H7 (cell line): Measurements from ENCODE around the gene PELI2. TPM values are rescaled to one million over a fixed set of nuclear protein-coding genes. Genes with fewer than 3 reads are reported as not detected.

ENCODE experiments used
- DNase-seq: peaks from one replicate; pipeline ENCODE4 v3.0.0; 2012
- H3K27me3 ChIP-seq: 2 replicates; pipeline ENCODE4 v1.6.0; 2011; ENCODE audit warnings: mild to moderate bottlenecking, low read length; ENCODE audit not compliant: control insufficient read depth, insufficient read depth
- H3K36me3 ChIP-seq: replicated peaks from 2 replicates; pipeline ENCODE4 v1.5.1; 2011; ENCODE audit warnings: low read length; ENCODE audit not compliant: control insufficient read depth, insufficient read depth
- H3K4me3 ChIP-seq: 2 replicates; pipeline ENCODE4 v1.5.1; 2011; ENCODE audit warnings: low read depth, mild to moderate bottlenecking, control low read depth, low read length, moderate library complexity; ENCODE audit not compliant: insufficient read depth
- total RNA-seq: library from RNA; depleted of rRNA; stranded (reverse); fragments of >200 nt; shearing (Covaris generic); gene quantifications from 2 replicates; pipeline ENCODE4 v1.2.3, GENCODE V29; 2014

Gene PELI2
- total RNA-seq, 1 experiment from 2014 or later = 10.9 TPM

DNA sequence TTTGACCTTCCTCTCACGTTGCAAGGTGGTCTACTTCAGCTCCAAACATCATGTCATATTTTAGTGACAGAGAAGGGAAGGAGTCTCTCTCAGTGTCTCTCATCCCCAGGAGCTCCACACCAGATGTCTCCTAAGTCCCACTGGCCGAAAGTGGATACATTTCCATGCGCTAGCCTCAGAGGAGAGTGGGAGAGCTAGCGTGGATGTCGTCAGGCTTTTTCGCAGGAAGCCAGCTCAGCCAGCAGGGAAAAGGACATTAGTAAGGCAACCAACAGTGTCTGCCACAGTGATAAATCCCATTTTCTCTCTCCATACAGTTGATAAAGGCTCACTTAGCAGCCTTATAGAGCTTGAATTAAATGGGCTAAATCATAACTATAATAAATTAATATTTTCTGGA lies 155.7 kb downstream of the PELI2 start:
- DNase-seq = no peak
- Histone ChIP-seq H3K4me3 (no peak overlapping the region), H3K36me3 (no peaks in the 10 kb centered on the region), H3K27me3 (no peaks in the 10 kb centered on the region)

DNA sequence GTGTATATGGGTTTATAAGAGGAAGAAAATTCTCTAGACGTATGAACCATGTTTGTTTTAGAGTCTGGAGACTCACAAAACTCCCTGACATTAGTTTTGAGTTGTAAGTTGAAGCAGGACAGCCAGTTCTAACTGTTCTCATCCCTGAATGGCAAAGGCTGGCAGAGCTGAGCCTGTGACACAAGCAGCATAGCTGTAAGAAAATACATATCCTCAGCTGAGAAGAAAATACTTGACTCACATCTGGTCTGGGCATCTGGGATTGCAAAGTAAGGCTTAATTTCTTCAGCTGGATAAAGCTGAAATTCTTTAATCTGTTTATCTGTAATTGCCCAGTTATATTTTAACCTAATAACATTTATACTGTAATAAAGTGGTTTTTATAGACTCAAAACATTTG lies 156.3 kb downstream of the PELI2 start:
- Histone ChIP-seq H3K36me3 (no peaks in the 10 kb centered on the region), H3K27me3 (no peaks in the 10 kb centered on the region), H3K4me3 (no peak overlapping the region)
- no peak for DNase-seq

DNA sequence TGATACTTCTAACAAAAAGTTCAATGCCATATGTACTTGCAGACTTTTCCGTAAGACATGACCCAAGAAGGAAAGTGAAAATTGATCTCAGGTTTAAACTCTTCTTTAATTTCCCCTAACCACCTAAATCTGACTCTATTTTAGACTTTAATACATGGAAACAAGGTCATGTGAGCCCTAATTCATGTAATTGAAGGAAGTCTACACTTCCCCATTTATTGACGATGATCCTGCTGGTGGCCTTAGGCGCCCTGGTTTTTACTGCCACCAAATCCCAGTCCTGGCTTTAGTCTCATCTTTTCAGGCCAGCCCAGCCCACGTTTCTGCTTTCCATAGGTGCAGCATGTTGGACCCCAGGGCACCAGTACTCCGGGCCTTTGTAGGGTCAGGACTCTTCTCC lies 157.9 kb downstream of the PELI2 start:
- Histone ChIP-seq H3K4me3 (no peak overlapping the region), H3K27me3 (no peaks in the 10 kb centered on the region), H3K36me3 (no peaks in the 10 kb centered on the region)
- DNase-seq = no peak

DNA sequence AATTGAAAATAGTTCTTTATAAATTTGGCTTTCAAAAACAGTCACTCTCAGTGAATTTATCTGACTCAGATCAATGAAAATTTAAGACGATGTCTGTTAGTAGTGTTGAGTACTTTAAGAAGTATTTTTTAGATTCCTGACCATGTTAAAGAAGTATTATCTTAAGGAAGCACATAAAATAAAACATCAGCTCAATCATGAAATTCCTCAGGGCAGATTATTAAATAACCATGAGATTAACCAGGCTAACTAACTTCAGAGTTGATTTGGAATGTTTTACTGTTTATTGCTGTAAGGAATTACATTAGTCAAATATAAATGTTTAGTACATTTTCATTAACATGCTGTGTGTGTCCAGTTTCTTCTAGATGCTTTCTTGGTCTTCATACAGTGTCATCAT lies 160.2 kb downstream of the PELI2 start:
- Histone ChIP-seq H3K36me3 (no peaks in the 10 kb centered on the region), H3K4me3 (no peak overlapping the region), H3K27me3 (no peaks in the 10 kb centered on the region)
- DNase-seq = no peak

DNA sequence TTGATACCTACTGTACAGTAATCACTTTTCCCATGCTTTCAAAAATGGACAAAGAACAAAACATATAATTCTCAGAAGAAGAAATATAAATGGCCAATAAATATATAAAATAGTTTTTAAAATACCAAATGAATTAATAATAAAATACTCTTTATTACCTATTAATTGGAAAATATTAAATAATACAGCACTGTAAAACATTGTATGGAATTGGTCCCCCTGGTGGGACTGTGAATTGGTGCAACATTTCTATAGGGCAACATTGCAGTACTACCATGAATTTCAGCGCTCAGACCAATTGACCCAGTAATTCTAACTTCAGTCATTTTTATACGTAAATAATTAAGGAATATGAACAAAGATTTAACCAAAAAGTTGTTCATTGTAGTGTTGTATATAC lies 162.6 kb downstream of the PELI2 start:
- no peaks in the 10 kb centered on the region for H3K27me3 ChIP-seq

DNA sequence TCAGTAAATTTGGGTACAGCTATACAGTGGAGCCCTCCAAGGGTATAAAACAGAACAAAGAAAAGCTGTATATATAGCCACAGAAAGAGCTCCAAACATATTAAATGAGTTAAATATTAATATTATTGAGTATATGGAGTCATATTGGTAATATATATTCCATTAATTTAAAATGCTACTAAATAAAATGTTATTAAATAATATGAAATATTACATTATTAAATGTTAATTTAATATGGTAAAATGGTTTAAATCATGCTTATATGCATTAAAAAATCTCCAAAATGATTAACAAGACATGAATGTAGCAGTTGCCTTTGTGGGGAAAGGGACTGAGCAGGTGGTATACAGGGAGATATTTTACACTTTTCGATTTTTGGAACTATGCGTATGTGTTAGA lies 164.0 kb downstream of the PELI2 start:
- H3K36me3 ChIP-seq = no peaks in the 10 kb centered on the region
- no peak for DNase-seq
- H3K4me3 ChIP-seq = no peak overlapping the region
- H3K27me3 ChIP-seq = no peaks in the 10 kb centered on the region

More for the DNA sequence above, 162.6 kb downstream of the PELI2 start:
- no peak for DNase-seq
- H3K4me3 ChIP-seq = no peak overlapping the region
- H3K36me3 ChIP-seq = no peaks in the 10 kb centered on the region

DNA sequence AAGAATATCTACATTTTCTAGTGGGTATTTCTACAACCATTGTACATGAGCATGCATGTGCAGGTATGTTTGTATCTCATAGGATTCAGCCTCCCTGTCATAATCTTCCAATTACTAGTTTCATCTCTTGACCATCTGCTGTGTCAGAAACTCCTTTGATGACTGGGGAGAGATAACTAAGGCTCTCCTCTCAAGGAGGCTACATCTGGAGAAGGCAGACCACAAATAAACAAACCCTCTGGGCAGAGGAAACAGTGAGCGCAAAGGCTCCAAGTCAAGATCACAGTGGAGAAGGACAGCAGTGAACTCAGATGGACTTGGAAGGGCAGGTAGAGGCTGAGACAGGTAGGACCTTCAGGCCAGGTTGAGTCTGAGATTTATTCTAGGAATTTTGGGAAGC lies 166.4 kb downstream of the PELI2 start:
- no peak for DNase-seq
- Histone ChIP-seq H3K27me3 (no peaks in the 10 kb centered on the region), H3K36me3 (no peaks in the 10 kb centered on the region), H3K4me3 (no peak overlapping the region)

DNA sequence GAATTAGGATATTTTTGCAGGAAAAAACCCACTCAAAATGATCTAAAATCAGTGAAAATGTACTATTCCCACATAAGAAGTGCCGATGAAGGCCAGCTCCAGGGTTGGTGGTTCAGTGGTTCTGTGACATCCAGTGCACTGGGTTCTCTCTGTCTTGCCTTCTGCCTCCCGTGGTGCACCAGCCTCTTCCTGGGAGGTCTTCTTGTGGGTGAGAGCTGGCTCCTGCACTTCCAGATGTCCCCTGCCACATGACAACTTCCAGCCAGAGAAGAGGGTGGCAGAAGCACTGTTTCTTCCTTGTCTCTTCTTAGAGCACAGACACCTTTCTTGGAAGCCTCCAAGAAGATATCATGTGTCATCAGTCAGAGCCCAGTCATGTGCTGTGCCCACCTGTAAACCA lies 170.9 kb downstream of the PELI2 start:
- Histone ChIP-seq H3K27me3 (no peaks in the 10 kb centered on the region), H3K36me3 (no peaks in the 10 kb centered on the region), H3K4me3 (no peak overlapping the region)
- DNase-seq = no peak

DNA sequence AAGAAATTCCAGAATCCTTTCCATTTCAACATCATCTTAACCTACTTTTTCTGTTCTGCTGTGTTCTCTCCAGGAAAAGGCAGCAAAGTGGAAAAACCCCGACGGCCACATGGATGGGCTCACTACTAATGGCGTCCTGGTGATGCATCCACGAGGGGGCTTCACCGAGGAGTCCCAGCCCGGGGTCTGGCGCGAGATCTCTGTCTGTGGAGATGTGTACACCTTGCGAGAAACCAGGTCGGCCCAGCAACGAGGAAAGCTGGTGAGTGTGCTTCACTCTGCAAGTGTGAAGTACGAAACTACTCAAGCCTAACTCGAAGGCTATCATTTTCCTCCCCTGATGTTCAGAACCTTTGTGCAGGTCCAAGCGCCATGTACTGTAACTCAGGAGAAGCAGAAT lies 172.0 kb downstream of the PELI2 start:
- no peak overlapping the region for H3K4me3 ChIP-seq
- DNase-seq = no peak
- H3K27me3 ChIP-seq = no peaks in the 10 kb centered on the region
- H3K36me3 ChIP-seq = no peaks in the 10 kb centered on the region

DNA sequence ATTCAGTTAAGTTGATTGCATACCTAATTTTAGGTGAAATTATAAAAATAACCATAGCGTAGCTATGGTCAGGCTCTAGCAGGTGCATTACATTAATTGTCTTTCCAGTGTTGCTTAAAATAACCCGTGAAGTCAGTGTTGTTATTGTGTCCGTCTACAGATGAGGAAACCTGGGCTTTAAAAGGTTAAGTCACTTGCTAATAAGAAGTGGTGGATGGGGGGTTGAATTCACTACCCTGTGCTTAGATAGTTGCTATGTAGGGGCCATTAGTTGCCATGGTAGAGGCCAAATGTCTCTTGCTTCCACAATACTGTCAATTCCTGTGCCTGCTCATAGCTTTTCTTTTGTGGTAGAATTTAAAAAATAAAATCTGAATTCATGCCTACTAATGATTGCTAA lies 174.8 kb downstream of the PELI2 start:
- no peaks in the 10 kb centered on the region for H3K36me3 ChIP-seq
- H3K27me3 ChIP-seq = no peaks in the 10 kb centered on the region
- no peak overlapping the region for H3K4me3 ChIP-seq

DNA sequence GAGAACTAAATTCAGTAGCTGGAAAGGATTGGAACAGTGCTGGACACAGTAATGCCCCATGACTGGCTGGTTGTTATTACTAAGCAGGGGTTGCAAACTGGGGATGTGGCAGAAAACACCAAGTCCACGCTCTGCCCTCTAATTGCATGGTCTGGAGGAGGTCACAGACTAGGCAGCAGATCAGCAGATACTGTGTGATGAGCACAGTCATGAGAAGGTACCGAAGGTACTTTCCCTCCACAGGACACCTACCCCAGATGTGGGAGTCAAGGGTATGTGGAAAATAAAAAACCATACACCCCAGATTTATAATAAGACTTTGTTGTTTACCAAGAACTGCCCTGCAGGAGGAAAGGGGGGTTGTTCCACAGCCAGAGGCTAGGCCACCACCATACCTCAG lies 175.3 kb downstream of the PELI2 start:
- Histone ChIP-seq H3K4me3 (no peak overlapping the region), H3K36me3 (no peaks in the 10 kb centered on the region), H3K27me3 (no peaks in the 10 kb centered on the region)
- no peak for DNase-seq

More for the DNA sequence above, 174.8 kb downstream of the PELI2 start:
- DNase-seq = no peak

DNA sequence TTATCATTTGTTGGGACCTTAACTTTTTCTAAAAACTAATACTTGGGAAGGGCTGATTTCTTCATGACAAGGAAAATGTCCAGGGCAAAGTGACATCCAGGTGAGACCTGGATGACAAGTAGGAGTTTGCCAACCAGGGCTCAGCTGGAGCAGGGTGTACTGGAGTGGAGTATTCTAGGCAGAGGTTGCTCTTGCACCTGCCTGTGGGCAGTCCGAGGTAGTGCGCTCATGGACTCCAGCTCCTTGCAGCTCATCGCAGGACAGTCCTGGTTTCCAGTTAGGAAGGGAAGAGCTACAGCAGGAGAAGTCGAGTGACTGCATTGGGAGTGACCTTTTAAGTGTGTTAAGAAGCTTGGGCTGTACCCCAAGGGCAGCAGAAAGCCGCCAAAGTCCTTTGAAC lies 175.9 kb downstream of the PELI2 start:
- H3K4me3 ChIP-seq = no peak overlapping the region
- peak; percentile 30 for DNase-seq
- H3K27me3 ChIP-seq = no peaks in the 10 kb centered on the region
- H3K36me3 ChIP-seq = no peaks in the 10 kb centered on the region

DNA sequence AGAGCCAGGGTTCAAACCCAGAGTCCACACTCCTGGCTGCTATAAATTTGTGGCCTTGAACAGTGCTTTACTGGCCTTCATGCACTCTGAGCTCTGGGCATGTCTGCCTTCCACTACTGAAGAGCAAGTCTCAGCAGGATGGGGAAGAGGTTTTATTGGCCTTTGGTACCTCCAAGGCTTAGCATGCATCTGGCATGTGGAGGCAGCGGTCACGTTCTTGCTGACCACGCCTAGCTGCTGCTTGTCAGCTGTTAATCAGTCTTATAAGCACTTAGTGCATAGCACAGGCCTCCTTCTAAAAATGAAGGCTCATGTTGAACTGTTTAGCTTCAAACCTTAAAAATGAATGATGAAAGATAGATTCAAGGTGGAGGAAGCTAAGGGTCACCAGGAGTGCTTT lies 177.5 kb downstream of the PELI2 start:
- Histone ChIP-seq H3K4me3 (no peak overlapping the region), H3K27me3 (no peaks in the 10 kb centered on the region), H3K36me3 (no peaks in the 10 kb centered on the region)
- DNase-seq = no peak

DNA sequence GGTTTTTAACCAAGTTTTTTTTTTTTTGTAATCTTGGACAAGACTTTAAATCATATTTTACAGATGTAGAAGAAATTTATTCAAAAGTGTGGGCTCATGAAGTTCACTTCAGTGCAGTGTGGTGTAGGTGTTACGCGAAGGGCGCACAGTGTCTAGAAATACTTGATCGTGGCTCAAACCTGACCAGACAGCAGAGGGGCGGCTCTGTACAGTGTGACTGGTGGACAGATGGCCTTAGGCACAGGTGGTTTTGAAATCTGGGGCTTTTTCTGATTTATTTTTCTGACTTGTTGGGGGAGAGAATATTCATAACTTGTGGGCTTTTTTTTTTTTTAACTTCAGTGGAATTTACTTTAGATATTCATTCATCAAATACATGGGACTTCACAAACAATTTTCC lies 179.2 kb downstream of the PELI2 start:
- no peaks in the 10 kb centered on the region for H3K36me3 ChIP-seq
- no peaks in the 10 kb centered on the region for H3K27me3 ChIP-seq
- no peak overlapping the region for H3K4me3 ChIP-seq
- DNase-seq = no peak

DNA sequence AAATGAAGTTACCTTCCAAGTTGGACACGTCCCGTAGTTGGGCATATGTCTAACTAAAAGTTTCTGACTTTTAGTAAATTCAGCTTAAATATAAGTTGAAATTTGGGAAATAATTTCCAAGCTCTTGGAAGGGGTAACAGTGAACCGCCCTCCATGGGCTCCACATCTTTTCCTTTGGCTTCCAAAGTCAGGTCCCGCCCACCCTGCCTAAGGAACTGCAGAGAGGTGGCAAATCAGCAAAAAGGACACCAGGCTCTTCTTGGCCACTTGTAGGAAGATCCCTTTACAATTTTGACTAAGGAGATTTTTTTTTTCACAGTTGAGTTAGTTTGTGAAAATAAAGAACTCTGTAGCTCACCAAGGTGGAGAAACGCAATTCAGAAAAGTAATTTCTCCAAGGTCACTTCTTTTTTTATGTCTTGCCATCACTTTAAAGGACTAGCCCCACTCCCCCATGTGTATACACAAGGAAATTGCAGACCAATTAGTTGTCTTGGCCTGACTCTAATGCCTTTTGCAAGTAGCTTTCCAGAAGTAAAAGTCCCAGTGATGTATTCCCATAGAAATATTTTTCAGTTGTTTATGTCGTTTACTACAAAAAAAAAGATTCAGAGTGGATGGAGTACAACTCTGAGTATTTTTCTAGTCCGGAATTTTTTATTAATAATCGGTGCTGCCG lies 181.2 kb downstream of the PELI2 start:
- DNase-seq = peak; percentile 13
- Histone ChIP-seq H3K4me3 (no peak overlapping the region), H3K27me3 (no peaks in the 10 kb centered on the region), H3K36me3 (no peaks in the 10 kb centered on the region)

DNA sequence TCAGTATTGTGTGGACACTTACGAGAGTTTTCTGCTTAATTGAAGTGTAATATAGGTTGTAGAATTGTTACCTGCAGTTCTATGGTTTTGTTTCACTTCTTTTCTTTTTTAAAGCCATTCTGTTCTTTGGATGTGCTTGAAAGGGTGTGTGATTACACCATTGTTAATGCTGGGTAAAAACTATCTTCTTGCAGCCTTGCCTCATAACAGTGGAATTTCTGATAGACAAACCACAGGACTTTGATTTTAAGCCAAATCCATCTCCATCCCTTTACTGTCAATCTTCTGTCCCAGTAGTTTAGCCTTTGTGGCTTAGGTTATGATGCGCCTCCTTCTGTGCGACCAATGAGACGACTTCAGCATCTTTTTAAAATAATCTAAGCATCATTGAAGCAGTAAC lies 182.3 kb downstream of the PELI2 start:
- Histone ChIP-seq H3K36me3 (no peaks in the 10 kb centered on the region), H3K27me3 (no peaks in the 10 kb centered on the region), H3K4me3 (no peak overlapping the region)
- no peak for DNase-seq
